ENCODE results near the gene LDB3.

- TF ChIP-seq CTCF (IDR thresholded peaks at IDR 0.05; ENCODE audit: low read depth, low read length, poor library complexity, severe bottlenecking), result no peak
- TF ChIP-seq EZH2phosphoT487 (IDR thresholded peaks at IDR 0.05; ENCODE audit: borderline replicate concordance, low read length), result no peak
Measured at GRCh38 chr10:86785037-86785436, 116.7 kb downstream of the LDB3 start.

All from DOHH2 (cell line).